Ovary (tissue), 9 donors: ENCODE results near the gene NRXN3. TPM values are rescaled to one million over a fixed set of nuclear protein-coding genes. Genes with fewer than 3 reads are reported as not detected.

Experiments used
- DNase-seq, 5 donors: peaks; one replicate each; pipeline ENCODE4 v3.0.0-alpha.2; 2019 to 2020
- H3K27ac ChIP-seq, 2 donors: fragments of 200-600 bp; one replicate each; pipeline versions ENCODE4 v1.5.1 to v1.8.0; 2019 to 2022
- H3K27me3 ChIP-seq: fragments of 200-600 bp; one replicate; pipeline ENCODE4 v1.8.0; 2022
- H3K36me3 ChIP-seq: fragments of 200-600 bp; sonication (generic); one replicate; pipeline ENCODE4 v1.5.1; 2019
- H3K4me1 ChIP-seq: one replicate; pipeline ENCODE4 v1.8.1; 2013; ENCODE audit warnings: mild to moderate bottlenecking, moderate library complexity; ENCODE audit not compliant: insufficient read depth
- H3K4me3 ChIP-seq: fragments of 200-600 bp; sonication (generic); one replicate; pipeline ENCODE4 v1.5.1; 2017
- H3K9me3 ChIP-seq, 2 donors: fragments of 200-600 bp in 1 of 2; sonication (generic) in 1 of 2; one replicate each; pipeline versions ENCODE4 v1.5.1 to v1.8.1; 2013 to 2019; ENCODE audit warnings: mild to moderate bottlenecking in 1 of 2, moderate library complexity in 1 of 2
- CTCF ChIP-seq, 3 donors: fragments of 450-650 bp in 2 of 3; fragments of 200-600 bp in 1 of 3; IDR thresholded peaks; one replicate each; pipeline versions ENCODE4 v1.5.1 to v1.8.0; 2016 to 2022; ENCODE audit warnings: antibody characterized with exemption in 3 of 3, mild to moderate bottlenecking in 1 of 3
- EP300 ChIP-seq: sonication (generic); formaldehyde crosslinking; IDR thresholded peaks from one replicate; pipeline ENCODE4 v1.6.1; 2017; ENCODE audit warnings: antibody characterized with exemption
- POLR2A ChIP-seq: fragments of 450-650 bp; IDR thresholded peaks from one replicate; pipeline ENCODE4 v1.6.1; 2017; ENCODE audit warnings: antibody characterized with exemption, mild to moderate bottlenecking, moderate library complexity
- WGBS, 3 donors: extraction: QIAGEN DNeasy Blood & Tissue Kit in 1 of 3; methylation state at CpG; one replicate each; pipeline versions ENCODE4 v1.1.5 to v1.1.7; 2013 to 2017; 5-methylcytosine and 5-hydroxymethylcytosine counted together
- intact Hi-C, 4 donors: fragments of 100-400 bp; cut with DNase I; formaldehyde crosslinking; loops; one replicate each; pipeline versions ENCODE4 v1.11.0 to v1.15.1; 2022 to 2023
- polyA plus RNA-seq, 2 donors: library from polyadenylated mRNA; stranded (reverse); fragments of 200-250 nt in 1 of 2; fragments of 350-450 nt in 1 of 2; fragmentation: Illumina TruSeq in 1 of 2; extraction: RNeasy Lipid Tissue Mini Kit (QIAGEN cat#74804) in 1 of 2; gene quantifications; one replicate each; pipeline ENCODE4 v1.2.3, GENCODE V29; 2013 to 2014
- total RNA-seq, 7 donors: library from RNA; depleted of rRNA in 2 of 7; stranded (reverse); fragments of >200 nt in 2 of 7; fragmentation: NEBNext Ultra II Directional in 3 of 7; extraction: Animal tissue kit (Norgen Biotek cat#: 25700) in 3 of 7; gene quantifications; one replicate each; pipeline versions ENCODE4 v1.1.0 to v1.2.4, GENCODE V29; 2016 to 2023
- donor health status: DM: no; HTN: no; CAD: no; lungs with moderate emphysema.
- donor health status: DM: no; HTN: no; CAD: no.
- donor health status: Bipolar disorder and iron deficiency.
- donor health status: DM: yes; HTN: yes; CAD: no.
- donor health status: DM: no; HTN: no; CAD: no.
- donor health status: DM: yes; HTN: yes; CAD: no.

Gene NRXN3
- total and polyA plus RNA-seq, 9 donors: 0.28 to 6.2 (median 0.82) TPM

- Histone ChIP-seq H3K36me3 (no peaks in the 10 kb centered on the region), H3K4me3 (no peak overlapping the region), H3K27me3 (no peaks in the 10 kb centered on the region), H3K27ac (no peak overlapping the region), H3K9me3 (no peaks in the 10 kb centered on the region), H3K4me1 (no peaks in the 10 kb centered on the region)
- 41 to 59% (median 57%) methylated on average over 3 of the region's 3 CpGs for WGBS, 3 donors
- TF ChIP-seq CTCF (IDR thresholded peaks at IDR 0.05): no peak
- no peak for TF ChIP-seq POLR2A
- TF ChIP-seq EP300: no peak
- intact Hi-C loops: no loop called here
- DNase-seq: no peak
Measured at GRCh38 chr14:78611796-78612571, 441.8 kb downstream of the NRXN3 start.

GRCh38 chr14:78612666-78613065 lies 442.5 kb downstream of the NRXN3 start:
- H3K27ac ChIP-seq: no peak overlapping the region
- H3K27me3 ChIP-seq: no peaks in the 10 kb centered on the region
- H3K4me1 ChIP-seq: no peaks in the 10 kb centered on the region
- intact Hi-C loops: no loop called here
- 67 to 70% (median 69%) methylated on average over 1 of the region's 1 CpG for WGBS, 3 donors
- DNase-seq: no peak
- no peaks in the 10 kb centered on the region for H3K36me3 ChIP-seq
- no peak overlapping the region for H3K4me3 ChIP-seq
- no peak for TF ChIP-seq CTCF (IDR thresholded peaks at IDR 0.05)
- no peak for TF ChIP-seq POLR2A
- no peak for TF ChIP-seq EP300
- H3K9me3 ChIP-seq: no peaks in the 10 kb centered on the region

- no peak overlapping the region for H3K4me3 ChIP-seq
- no peak overlapping the region for H3K27ac ChIP-seq
- no peaks in the 10 kb centered on the region for H3K4me1 ChIP-seq
- H3K36me3 ChIP-seq: no peaks in the 10 kb centered on the region
- 82 to 92% (median 86%) methylated on average over 2 of the region's 2 CpGs for WGBS, 3 donors
- H3K27me3 ChIP-seq: no peaks in the 10 kb centered on the region
- TF ChIP-seq POLR2A (no peak), CTCF (IDR thresholded peaks at IDR 0.05) (no peak), EP300 (no peak)
- no peak for DNase-seq
- intact Hi-C loops: no loop called here
- no peaks in the 10 kb centered on the region for H3K9me3 ChIP-seq
Measured at GRCh38 chr14:78614593-78614992, 444.4 kb downstream of the NRXN3 start.

GRCh38 chr14:78617735-78618134 lies 447.6 kb downstream of the NRXN3 start:
- no peak overlapping the region for H3K27ac ChIP-seq
- DNase-seq: no peak
- intact Hi-C loops: no loop called here
- H3K4me1 ChIP-seq: no peaks in the 10 kb centered on the region
- 68 to 75% (median 72%) methylated on average over 5 of the region's 5 CpGs for WGBS, 3 donors
- no peaks in the 10 kb centered on the region for H3K9me3 ChIP-seq
- TF ChIP-seq POLR2A: no peak
- TF ChIP-seq EP300: no peak
- TF ChIP-seq CTCF (IDR thresholded peaks at IDR 0.05): no peak
- no peaks in the 10 kb centered on the region for H3K36me3 ChIP-seq
- H3K4me3 ChIP-seq: no peak overlapping the region
- no peaks in the 10 kb centered on the region for H3K27me3 ChIP-seq
